GM20431 (cell line): ENCODE measurements around the gene CNTN4.

Experiments
- in situ Hi-C: fragments of 300-500 bp; cut with MseI, MboI; formaldehyde crosslinking; loops from one replicate; pipeline ENCODE4 v1.15.0; 2020; ENCODE audit warnings: low sequenced_read_pairs; ENCODE audit not compliant: unreplicated experiment

Gene CNTN4

GRCh38 chr3:2250783-2251182 is 152.1 kb downstream of the CNTN4 start:
- in situ Hi-C loops, result no loop called here

- in situ Hi-C loops, result no loop called here
Observed at GRCh38 chr3:2261747-2262146, 163.1 kb downstream of the CNTN4 start.

GRCh38 chr3:2262204-2262603 is 163.5 kb downstream of the CNTN4 start:
- in situ Hi-C loops, result no loop called here

- in situ Hi-C loops, result no loop called here
Observed at GRCh38 chr3:2266606-2267005, 167.9 kb downstream of the CNTN4 start.

GRCh38 chr3:2268779-2269178 is 170.1 kb downstream of the CNTN4 start:
- in situ Hi-C loops, result no loop called here

- in situ Hi-C loops, result no loop called here
Observed at GRCh38 chr3:2274526-2274925, 175.9 kb downstream of the CNTN4 start.

GRCh38 chr3:2283818-2284217 is 185.2 kb downstream of the CNTN4 start:
- in situ Hi-C loops, result no loop called here

- in situ Hi-C loops, result no loop called here
Observed at GRCh38 chr3:2300938-2301337, 202.3 kb downstream of the CNTN4 start.

- in situ Hi-C loops, result no loop called here
Observed at GRCh38 chr3:2301361-2301760, 202.7 kb downstream of the CNTN4 start.

GRCh38 chr3:2303566-2303965 is 204.9 kb downstream of the CNTN4 start:
- in situ Hi-C loops, result no loop called here

GRCh38 chr3:2311022-2311421 is 212.4 kb downstream of the CNTN4 start:
- in situ Hi-C loops, result no loop called here

GRCh38 chr3:2317521-2317920 is 218.9 kb downstream of the CNTN4 start:
- in situ Hi-C loops, result no loop called here

GRCh38 chr3:2334921-2335320 is 236.3 kb downstream of the CNTN4 start:
- in situ Hi-C loops, result no loop called here

GRCh38 chr3:2343031-2343682 is 244.5 kb downstream of the CNTN4 start:
- in situ Hi-C loops, result no loop called here

GRCh38 chr3:2352134-2352762 is 253.6 kb downstream of the CNTN4 start:
- in situ Hi-C loops, result no loop called here

GRCh38 chr3:2354702-2355101 is 256.0 kb downstream of the CNTN4 start:
- in situ Hi-C loops, result no loop called here

GRCh38 chr3:2356298-2356950 is 257.8 kb downstream of the CNTN4 start:
- in situ Hi-C loops, result no loop called here

- in situ Hi-C loops, result no loop called here
Observed at GRCh38 chr3:2360815-2361214, 262.1 kb downstream of the CNTN4 start.

- in situ Hi-C loops, result no loop called here
Observed at GRCh38 chr3:2362122-2362521, 263.5 kb downstream of the CNTN4 start.

GRCh38 chr3:2363854-2364253 is 265.2 kb downstream of the CNTN4 start:
- in situ Hi-C loops, result no loop called here

- in situ Hi-C loops, result no loop called here
Observed at GRCh38 chr3:2370317-2370716, 271.7 kb downstream of the CNTN4 start.

- in situ Hi-C loops, result no loop called here
Observed at GRCh38 chr3:2372306-2372705, 273.6 kb downstream of the CNTN4 start.
